HuH-7.5 (cell line): ENCODE measurements around the gene IDUA.
"Not testable (repeated sequence)": the region's sequence is repeated elsewhere in the genome, so short reads cannot be mapped to it uniquely, and the experiment has no call there.

Experiments
- DNase-seq: peaks from one replicate; pipeline ENCODE4 v3.0.0; 2011; ENCODE audit warnings: low spot score

The IDUA gene

GRCh38 chr4:1046581-1047011 lies 59.8 kb downstream of the IDUA start:
- not testable (repeated sequence) for DNase-seq

DNA sequence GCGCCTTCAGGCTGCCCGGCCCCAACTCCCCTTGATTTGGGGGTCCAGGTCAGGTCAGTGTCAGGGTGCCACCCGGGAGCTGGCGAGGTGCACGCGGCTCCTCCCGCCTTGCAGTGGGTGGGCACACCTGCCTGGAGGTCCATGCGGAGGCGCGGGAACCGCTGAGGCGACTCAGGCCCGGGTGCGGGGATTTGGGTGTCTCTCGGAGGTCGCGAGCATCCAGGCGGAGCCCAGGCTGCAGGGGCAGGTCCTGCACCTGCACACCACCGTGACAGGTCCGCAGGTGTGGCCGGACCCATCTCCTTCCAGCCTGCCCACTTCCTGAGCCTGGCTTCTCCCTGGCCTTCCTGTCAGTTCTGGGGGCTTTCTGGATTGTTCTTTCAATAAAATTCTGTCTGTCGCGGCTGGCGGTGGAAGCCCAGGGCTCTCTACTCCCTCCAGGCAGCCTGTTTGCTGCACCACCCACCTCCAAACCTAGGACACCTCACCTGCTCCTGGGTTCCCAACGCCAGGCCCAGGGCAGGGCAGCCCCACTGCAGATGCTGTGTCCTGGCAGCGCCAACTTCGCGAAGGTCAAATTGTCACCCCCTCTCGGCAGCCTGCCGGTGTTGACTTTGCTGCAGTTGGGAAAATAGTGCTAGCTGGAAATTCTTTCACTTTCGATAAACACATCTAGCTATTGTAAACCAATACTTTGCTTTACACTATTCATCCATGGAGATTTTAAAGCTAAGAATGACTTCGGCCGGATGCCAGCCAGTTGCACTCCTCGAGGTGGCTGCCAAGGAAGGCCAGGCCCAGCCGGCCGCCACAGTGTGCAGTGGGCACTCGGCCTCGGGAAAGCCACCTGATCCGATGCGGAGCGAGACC lies 60.5 kb downstream of the IDUA start:
- DNase-seq = no peak

- DNase-seq = no peak
These were observed 61.3 kb downstream of the IDUA start for GRCh38 chr4:1047976-1048772.

- no peak for DNase-seq
These were observed 62.1 kb downstream of the IDUA start for GRCh38 chr4:1048773-1049590.

DNA sequence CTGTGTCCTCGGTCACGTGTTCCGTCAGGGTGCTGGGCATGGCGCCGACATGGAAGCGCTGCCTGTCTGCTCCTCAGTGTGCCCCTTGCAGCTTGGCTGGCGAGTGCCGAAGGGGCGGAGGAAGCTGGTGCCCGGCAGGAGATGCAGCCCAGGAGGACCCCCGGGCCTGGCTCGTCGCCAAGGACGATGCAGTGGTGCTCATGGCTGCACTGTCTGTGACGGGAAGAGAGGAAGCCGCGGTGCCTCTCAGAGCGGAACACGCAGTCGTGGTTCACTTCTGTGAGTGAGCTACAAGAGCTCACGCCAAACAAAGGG lies 62.7 kb downstream of the IDUA start:
- DNase-seq = no peak

DNA sequence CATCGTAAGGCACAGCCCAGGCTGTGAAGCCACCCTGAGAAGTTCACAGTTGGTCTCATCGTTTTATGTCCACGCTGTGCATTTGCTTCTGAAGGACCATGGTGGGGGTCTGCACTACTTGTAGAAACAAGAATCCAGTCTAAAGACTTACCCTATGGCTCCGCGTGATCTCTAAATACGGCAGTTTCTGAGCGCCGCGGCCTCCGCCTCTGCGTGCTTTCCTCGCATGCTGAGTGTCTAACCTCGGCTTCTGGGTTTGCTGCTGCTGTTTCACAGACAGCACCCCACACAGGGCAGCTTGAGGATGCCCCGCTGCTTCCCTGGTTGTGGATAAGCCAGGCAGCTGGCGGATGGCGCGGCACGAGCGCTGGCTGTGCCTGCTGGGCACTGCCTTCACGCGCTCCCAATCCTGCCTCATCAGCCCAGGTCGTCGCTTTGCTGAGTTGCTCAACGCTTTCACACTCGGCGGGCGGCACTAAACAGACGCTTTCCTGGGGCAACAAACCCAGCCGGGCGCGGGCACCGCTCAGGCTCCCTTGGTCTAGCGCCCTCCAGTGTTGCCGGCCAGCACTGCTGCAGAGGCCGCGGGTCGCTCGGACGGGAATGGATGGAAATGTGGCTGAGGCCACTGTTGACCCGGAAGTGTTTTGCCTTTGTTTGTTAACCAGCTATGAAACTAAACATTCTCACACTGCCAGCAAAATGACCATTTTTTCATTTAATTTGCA lies 63.8 kb downstream of the IDUA start:
- DNase-seq = no peak

DNA sequence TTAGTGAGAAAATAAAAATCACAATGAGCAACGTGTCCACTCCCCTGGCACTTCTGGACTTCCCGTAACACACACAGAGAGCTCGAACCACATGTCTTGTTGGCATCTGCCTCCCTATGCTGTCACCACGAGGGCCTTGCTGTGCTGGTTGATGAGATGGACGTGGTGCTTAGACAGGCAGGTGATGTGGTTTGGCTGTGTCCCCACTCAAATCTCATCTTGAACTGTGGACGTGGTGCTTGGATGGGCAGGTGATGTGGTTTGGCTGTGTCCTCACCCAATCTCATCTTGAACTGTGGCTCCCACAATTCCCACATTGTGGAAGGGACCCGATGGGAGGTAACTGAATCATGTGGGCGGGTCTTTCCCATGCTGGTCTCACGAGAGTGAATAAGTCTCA lies 64.6 kb downstream of the IDUA start:
- no peak for DNase-seq

DNA sequence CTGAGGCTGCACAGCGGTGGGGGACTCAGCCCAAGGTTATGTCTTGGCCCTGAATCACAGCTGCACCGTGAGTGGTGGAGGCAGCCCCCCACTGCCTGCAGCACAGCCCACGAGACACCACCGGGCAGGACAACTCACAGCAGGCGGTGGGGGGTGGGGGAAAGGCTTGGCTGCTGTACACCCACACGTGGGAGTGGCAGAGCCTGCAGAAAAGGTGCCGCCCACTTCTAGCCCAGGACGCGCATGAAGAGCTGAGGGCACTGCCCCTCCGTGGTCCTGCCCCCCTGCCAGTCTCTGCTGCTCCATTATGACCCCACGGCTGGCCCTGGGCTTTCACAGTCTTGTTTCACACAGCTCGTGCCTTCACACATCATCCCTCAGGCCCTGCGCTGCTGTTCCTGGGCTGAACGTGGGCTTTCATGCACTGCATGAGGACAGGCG lies 65.4 kb downstream of the IDUA start:
- DNase-seq = no peak

- DNase-seq = no peak
These were observed 66.3 kb downstream of the IDUA start for GRCh38 chr4:1053080-1053661.

GRCh38 chr4:1053891-1054290 lies 67.0 kb downstream of the IDUA start:
- not testable (repeated sequence) for DNase-seq
